ENCODE measurements around the gene COL15A1.

COL15A1 gene

GRCh38 chr9:99103054-99103895 lies 159.6 kb downstream of the COL15A1 start:
- TF ChIP-seq POLR2AphosphoS5 (IDR thresholded peaks at IDR 0.05; ENCODE audit: low read depth) (no peak), REST (IDR thresholded peaks at IDR 0.05; ENCODE audit: insufficient replicate concordance, low read depth) (no peak), CTCF (IDR thresholded peaks at IDR 0.05; ENCODE audit: insufficient read depth, low read length) (no peak), SPI1 (IDR thresholded peaks at IDR 0.05; ENCODE audit: borderline replicate concordance, low read depth) (no peak), GABPA (IDR thresholded peaks at IDR 0.05; ENCODE audit: low read depth) (no peak)
- Histone ChIP-seq H3K4me3 (replicated peaks; ENCODE audit: insufficient read depth, low read length) (no peak overlapping the region), H3K27me3 (ENCODE audit: insufficient read depth, poor library complexity, severe bottlenecking) (no peaks in the 10 kb centered on the region), H3K27ac (replicated peaks) (no peak overlapping the region)
- DNase-seq (ENCODE audit: low read depth in 1 of 2, low spot score in 1 of 2) = no peak

- DNase-seq (ENCODE audit: low read depth in 1 of 2, low spot score in 1 of 2) = no peak
- peak overlapping the region; percentile 46 for H3K27ac ChIP-seq (replicated peaks)
- peak overlapping the region; percentile 57 for H3K4me3 ChIP-seq (replicated peaks; ENCODE audit: insufficient read depth, low read length)
- no peaks in the 10 kb centered on the region for H3K27me3 ChIP-seq (ENCODE audit: insufficient read depth, poor library complexity, severe bottlenecking)
- TF ChIP-seq CTCF (IDR thresholded peaks at IDR 0.05; ENCODE audit: insufficient read depth, low read length) = no peak
- no peak for TF ChIP-seq GABPA (IDR thresholded peaks at IDR 0.05; ENCODE audit: low read depth)
- TF ChIP-seq REST (IDR thresholded peaks at IDR 0.05; ENCODE audit: insufficient replicate concordance, low read depth) = no peak
- TF ChIP-seq POLR2AphosphoS5 (IDR thresholded peaks at IDR 0.05; ENCODE audit: low read depth) = no peak
- TF ChIP-seq SPI1 (IDR thresholded peaks at IDR 0.05; ENCODE audit: borderline replicate concordance, low read depth) = no peak
Observed at GRCh38 chr9:99103901-99104458, 160.3 kb downstream of the COL15A1 start.

GRCh38 chr9:99104459-99105151 lies 160.9 kb downstream of the COL15A1 start, which contains the start of gene TGFBR1:
Gene TGFBR1, plus strand, starts transcription at chr9:99105113. Its CDS starts 93 bp downstream, at chr9:99105206.
- Histone ChIP-seq H3K27me3 (ENCODE audit: insufficient read depth, poor library complexity, severe bottlenecking) (no peaks in the 10 kb centered on the region), H3K27ac (replicated peaks) (peak within 1 kb of the TSS; percentile 87), H3K4me3 (replicated peaks; ENCODE audit: insufficient read depth, low read length) (peak within 1 kb of the TSS; percentile 79)
- TF ChIP-seq POLR2AphosphoS5 (IDR thresholded peaks at IDR 0.05; ENCODE audit: low read depth) = no peak
- TF ChIP-seq CTCF (IDR thresholded peaks at IDR 0.05; ENCODE audit: insufficient read depth, low read length) = no peak
- no peak for TF ChIP-seq REST (IDR thresholded peaks at IDR 0.05; ENCODE audit: insufficient replicate concordance, low read depth)
- TF ChIP-seq SPI1 (IDR thresholded peaks at IDR 0.05; ENCODE audit: borderline replicate concordance, low read depth) = peak; percentile 25; the same call in 1 of the 2 replicates
- TF ChIP-seq GABPA (IDR thresholded peaks at IDR 0.05; ENCODE audit: low read depth) = no peak
- peak; percentile 72 to 90 for DNase-seq (ENCODE audit: low read depth in 1 of 2, low spot score in 1 of 2)
